Transverse colon (tissue), 4 donors: ENCODE data around the gene GCC1. TPM values are rescaled to one million over a fixed set of nuclear protein-coding genes. Genes with fewer than 3 reads are reported as not detected.
A peak's percentile ranks its signal among the peaks of the same experiment; 100 is the strongest.

Source experiments
- DNase-seq: peaks from one replicate; pipeline ENCODE4 v3.0.0-alpha.2; 2019
- H3K27ac ChIP-seq, 4 donors: fragments of 200-600 bp; sonication (generic); 2 replicates each; pipeline ENCODE4 v1.5.1; 2016 to 2018; ENCODE audit warnings: inconsistent platforms in 4 of 4
- H3K27me3 ChIP-seq: fragments of 200-600 bp; sonication (generic); 2 replicates; pipeline ENCODE4 v1.5.1; 2017; ENCODE audit warnings: inconsistent platforms
- H3K36me3 ChIP-seq, 4 donors: fragments of 200-600 bp; sonication (generic); 2 replicates each; pipeline ENCODE4 v1.5.1; 2017 to 2019; ENCODE audit warnings: inconsistent platforms in 4 of 4
- H3K4me1 ChIP-seq, 4 donors: fragments of 200-600 bp; sonication (generic); 2 replicates each; pipeline ENCODE4 v1.5.1; 2017 to 2020; ENCODE audit warnings: inconsistent platforms in 4 of 4
- H3K4me3 ChIP-seq, 4 donors: fragments of 200-600 bp; sonication (generic); 1 replicate in 1 of 4; 2 replicates in 3 of 4; pipeline versions ENCODE4 v1.5.1 to v1.6.1; 2017 to 2019; ENCODE audit warnings: inconsistent platforms in 4 of 4
- H3K9me3 ChIP-seq, 2 donors: fragments of 200-600 bp; sonication (generic); 2 replicates each; pipeline ENCODE4 v1.5.1; 2017 to 2019; ENCODE audit warnings: inconsistent platforms in 2 of 2
- CTCF ChIP-seq, 5 experiments: fragments of 200-600 bp in 3 of 5; fragments of 450-650 bp in 2 of 5; sonication (generic) in 3 of 5; IDR thresholded peaks; 1 replicate in 2 of 5; 2 replicates in 3 of 5; pipeline ENCODE4 v1.5.1; 2016 to 2017; ENCODE audit warnings: antibody characterized with exemption in 5 of 5, inconsistent platforms in 3 of 5, mild to moderate bottlenecking in 2 of 5, moderate library complexity in 1 of 5
- EP300 ChIP-seq: sonication (generic); formaldehyde crosslinking; IDR thresholded peaks from one replicate; pipeline ENCODE4 v1.6.1; 2017; ENCODE audit warnings: antibody characterized with exemption, low read depth
- POLR2A ChIP-seq: fragments of 450-650 bp; IDR thresholded peaks from one replicate; pipeline ENCODE4 v1.6.1; 2016; ENCODE audit warnings: antibody characterized with exemption, mild to moderate bottlenecking, moderate library complexity
- POLR2AphosphoS5 ChIP-seq, 3 donors: sonication (generic); formaldehyde crosslinking; IDR thresholded peaks; one replicate each; pipeline ENCODE4 v1.6.1; 2016; ENCODE audit warnings: antibody characterized with exemption in 3 of 3
- WGBS, 2 donors: methylation state at CpG; one replicate each; pipeline ENCODE4 v1.1.5; 2018; ENCODE audit warnings: low coverage in 1 of 2; 5-methylcytosine and 5-hydroxymethylcytosine counted together
- in situ Hi-C, 4 donors: fragments of 200-750 bp; cut with MboI; loops; one replicate each; pipeline versions ENCODE4 v1.15.0 to v1.15.1; 2017; ENCODE audit warnings: low sequenced_read_pairs in 3 of 4, low pct_ligation_motif_present in 1 of 4, low pct_unique_long_range_greater_than_20kb in 1 of 4
- intact Hi-C: fragments of 100-400 bp; cut with DNase I; formaldehyde crosslinking; loops from one replicate; pipeline ENCODE4 v1.15.1; 2023; ENCODE audit warnings: low total_unique reads
- total RNA-seq, 4 donors: library from RNA; depleted of rRNA; stranded (reverse); fragments of >200 nt; gene quantifications; one replicate each; pipeline ENCODE4 v1.1.0, GENCODE V29; 2016

The GCC1 gene
- total RNA-seq, 4 donors from 2014 or later = 10.3 to 20.5 (median 18.9) TPM

GRCh38 chr7:127591189-127591588, 5.8 kb upstream of the GCC1 start:
- in situ Hi-C loops (loop anchor here in 1 of 4 donors (10.0 kb wide), 1 partner anchor 54 kb away; no protein-coding TSS in a partner anchor), intact Hi-C loops (loop anchor here (10.0 kb wide), 1 partner anchor 54 kb away; no protein-coding TSS in a partner anchor)
- no peaks in the 10 kb centered on the region for H3K27me3 ChIP-seq
- H3K4me3 ChIP-seq = no peak overlapping the region
- WGBS, 2 donors = 91 to 94% methylated on average over 7 of the region's 7 CpGs
- no peak overlapping the region for H3K27ac ChIP-seq
- TF ChIP-seq EP300 (no peak), POLR2AphosphoS5 (IDR thresholded peaks at IDR 0.05) (no peak), CTCF (IDR thresholded peaks at IDR 0.05) (no peak), POLR2A (no peak)
- H3K4me1 ChIP-seq = peaks cover 6 to 20% (median 13%) of the 10 kb centered on the region in 4 donors
- H3K9me3 ChIP-seq = no peaks in the 10 kb centered on the region
- peaks cover 0 to 16% (median 5%) of the 10 kb centered on the region in 4 donors for H3K36me3 ChIP-seq
- no peak for DNase-seq

- no peak for TF ChIP-seq POLR2A
- no peak for TF ChIP-seq EP300
- TF ChIP-seq CTCF (IDR thresholded peaks at IDR 0.05) = no peak
- TF ChIP-seq POLR2AphosphoS5 (IDR thresholded peaks at IDR 0.05) = no peak
- whole genome bisulfite sequencing, 2 donors = 80% methylated on average over 3 of the region's 3 CpGs; no CpG with 5 or more reads in 1 of the 2 donors
- in situ Hi-C loops (loop anchor here in 1 of 4 donors (10.0 kb wide), 1 partner anchor 55 kb away; no protein-coding TSS in a partner anchor), intact Hi-C loops (loop anchor here (10.0 kb wide), 1 partner anchor 55 kb away; no protein-coding TSS in a partner anchor)
- H3K4me3 ChIP-seq = no peak overlapping the region
- H3K4me1 ChIP-seq = peaks cover 6 to 25% (median 19%) of the 10 kb centered on the region in 4 donors
- H3K27ac ChIP-seq = no peak overlapping the region
- no peak for DNase-seq
- H3K27me3 ChIP-seq = no peaks in the 10 kb centered on the region
- H3K9me3 ChIP-seq = no peaks in the 10 kb centered on the region
- H3K36me3 ChIP-seq = peaks cover 0 to 16% (median 5%) of the 10 kb centered on the region in 4 donors
Observed at GRCh38 chr7:127589896-127590295, 4.5 kb upstream of the GCC1 start.

GRCh38 chr7:127588697-127589482, 3.5 kb upstream of the GCC1 start:
- intact Hi-C loops (no loop called here), in situ Hi-C loops (no loop called here)
- WGBS, 2 donors = 13% methylated on average over 34 of the region's 43 CpGs; no CpG with 5 or more reads in 1 of the 2 donors
- Histone ChIP-seq H3K27me3 (no peaks in the 10 kb centered on the region), H3K4me3 (peak overlapping the region; percentile 90 to 100 (median 93)), H3K27ac (peak overlapping the region; percentile 91 to 97 (median 93)), H3K4me1 (peaks cover 14 to 35% (median 28%) of the 10 kb centered on the region in 4 donors), H3K36me3 (peaks cover 0 to 16% (median 5%) of the 10 kb centered on the region in 4 donors), H3K9me3 (no peaks in the 10 kb centered on the region)
- TF ChIP-seq POLR2A = no peak
- peak in 3 of 5 experiments; percentile 8 to 22 (median 16) for TF ChIP-seq CTCF (IDR thresholded peaks at IDR 0.05)
- TF ChIP-seq EP300 = no peak
- DNase-seq = peak; percentile 58

GRCh38 chr7:127588019-127588696, 2.8 kb upstream of the GCC1 start, which contains the start of gene ARF5:
TSS of gene ARF5 (plus strand) at chr7:127588411. CDS start at chr7:127588499, 88 bp downstream.
- 0% methylated on average over 29 of the region's 77 CpGs; no CpG with 5 or more reads in 1 of the 2 donors for WGBS, 2 donors
- Histone ChIP-seq H3K27ac (peak within 1 kb of the TSS; percentile 91 to 97 (median 93)), H3K36me3 (peaks cover 0 to 16% (median 5%) of the 10 kb centered on the region in 4 donors), H3K9me3 (no peaks in the 10 kb centered on the region), H3K4me1 (peaks cover 20 to 42% (median 35%) of the 10 kb centered on the region in 4 donors), H3K4me3 (peak within 1 kb of the TSS; percentile 90 to 100 (median 93)), H3K27me3 (no peaks in the 10 kb centered on the region)
- intact Hi-C loops (no loop called here), in situ Hi-C loops (no loop called here)
- peak; percentile 93 for DNase-seq
- TF ChIP-seq POLR2A (peak; percentile 58), CTCF (IDR thresholded peaks at IDR 0.05) (no peak), POLR2AphosphoS5 (IDR thresholded peaks at IDR 0.05) (peak in 2 of 3 donors; percentile 74 to 78), EP300 (no peak)
